Loucy (cell line): ENCODE data around the gene COPS6.

Source experiments
- CTCF ChIP-seq: fragments of 200-600 bp; sonication (generic); conservative IDR thresholded peaks from 2 replicates; pipeline ENCODE4 v1.5.1; 2014; ENCODE audit warnings: mild to moderate bottlenecking, antibody characterized with exemption, low read length
- EZH2phosphoT487 ChIP-seq: fragments of 200-600 bp; IDR thresholded peaks from 2 replicates; pipeline ENCODE4 v1.6.1; 2018; ENCODE audit warnings: antibody characterized with exemption, mild to moderate bottlenecking, moderate library complexity, borderline replicate concordance

GRCh38 chr7:100115026-100115425 is 26.3 kb downstream of the COPS6 start:
- no peak for TF ChIP-seq CTCF
- TF ChIP-seq EZH2phosphoT487, result no peak
